Inferior parietal cortex (tissue), 1 donor: ENCODE data around the gene COX14.
"Not testable (repeated sequence)": the region's sequence is repeated elsewhere in the genome, so short reads cannot be mapped to it uniquely, and the experiment has no call there.

Source experiments
- DNase-seq: peaks from one replicate; pipeline ENCODE4 v3.0.0-alpha.2; 2016; ENCODE audit errors: extremely low spot score

Gene COX14

DNA sequence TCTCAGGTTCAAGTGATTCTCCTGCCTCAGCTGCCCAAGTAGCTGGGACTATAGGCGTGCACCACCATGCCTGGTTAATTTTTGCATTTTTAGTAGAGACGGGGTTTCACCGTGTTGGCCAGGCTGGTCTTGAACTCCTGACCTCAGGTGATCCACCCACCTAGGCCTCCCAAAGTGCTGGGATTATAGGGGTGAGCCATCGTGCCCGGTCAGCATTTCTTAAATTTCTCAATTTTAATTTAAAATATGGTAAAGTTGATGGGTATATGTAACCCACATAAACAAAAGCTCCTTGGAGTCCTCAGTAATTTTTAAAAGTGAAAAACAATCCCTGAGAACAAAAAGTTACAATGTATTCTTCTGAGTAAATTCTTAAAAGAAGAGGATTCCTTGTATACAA lies 42.9 kb downstream of the COX14 start:
- DNase-seq: not testable (repeated sequence)

DNA sequence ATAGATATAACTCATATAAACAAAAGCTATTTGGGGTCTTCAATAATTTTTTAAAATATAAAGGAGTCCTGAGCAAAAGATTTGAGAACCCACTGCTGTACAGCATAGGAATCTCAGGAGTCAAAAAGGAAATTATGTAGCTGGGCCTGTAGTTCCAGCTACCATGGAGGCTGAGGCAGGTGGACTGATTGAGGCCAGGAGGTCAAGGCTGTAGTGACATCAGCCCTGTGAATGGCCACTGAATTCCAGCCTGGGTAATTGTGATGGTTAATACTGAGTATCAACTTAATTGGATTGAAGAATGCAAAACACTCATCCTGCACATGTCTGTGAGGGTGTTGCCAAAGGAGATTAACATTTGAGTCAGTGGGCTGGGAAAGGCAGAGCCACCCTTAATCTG lies 44.6 kb downstream of the COX14 start:
- DNase-seq: no peak

DNA sequence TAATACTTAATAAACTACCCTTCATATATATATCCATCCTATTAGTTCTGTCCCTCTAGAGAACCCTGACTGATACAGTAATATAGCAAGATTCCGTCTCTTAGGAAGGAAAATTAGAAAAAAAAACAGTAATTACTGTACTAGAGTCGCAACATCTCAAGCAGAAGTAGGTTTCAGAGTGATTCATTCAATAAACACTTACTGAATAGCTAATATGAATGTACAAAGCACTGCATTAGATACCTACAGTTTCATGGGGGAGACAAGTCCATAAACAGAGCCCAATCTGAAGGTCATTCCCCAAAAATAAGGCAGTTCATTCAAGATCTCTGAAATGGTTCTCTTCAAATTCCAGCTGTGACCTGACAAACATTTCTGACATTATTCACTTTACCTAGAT lies 45.2 kb downstream of the COX14 start:
- DNase-seq: no peak

DNA sequence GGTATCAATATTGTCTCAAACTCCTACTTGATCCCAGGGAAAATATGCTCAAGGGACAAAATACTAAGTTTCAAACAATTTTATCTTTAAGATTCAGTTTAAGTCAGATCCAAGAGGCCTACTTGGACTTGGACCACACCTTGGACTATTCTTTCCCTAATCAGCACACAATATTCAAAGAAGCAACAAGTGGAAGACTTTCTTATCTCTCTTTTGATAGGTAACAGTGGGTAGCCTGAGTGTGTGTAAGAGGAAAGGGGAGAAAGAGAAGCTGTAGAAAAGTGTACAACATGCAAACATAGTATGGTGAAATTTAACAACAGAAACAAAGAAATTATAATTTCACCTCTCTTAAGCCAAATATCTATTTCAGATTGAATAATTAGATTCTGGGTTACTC lies 48.6 kb downstream of the COX14 start:
- DNase-seq: no peak

DNA sequence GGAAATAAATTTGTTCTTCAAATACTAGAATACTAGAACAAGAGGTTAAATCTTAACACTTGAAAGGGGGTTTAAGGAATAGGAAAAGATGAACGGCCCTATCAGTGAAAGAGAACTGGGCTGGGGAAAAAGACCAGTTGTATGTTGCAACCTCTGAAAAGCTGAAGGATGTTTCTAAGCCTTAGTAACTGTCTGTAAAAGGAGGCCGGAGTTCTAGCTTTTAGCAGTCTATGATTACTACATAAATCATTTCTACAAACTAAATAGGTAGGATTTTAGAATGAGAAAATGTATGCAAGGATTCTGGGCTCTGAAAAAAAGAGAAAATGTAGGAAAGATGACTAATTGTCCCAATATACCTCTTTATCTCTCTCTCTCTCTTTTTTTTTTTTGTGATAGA lies 50.2 kb downstream of the COX14 start:
- DNase-seq: no peak

DNA sequence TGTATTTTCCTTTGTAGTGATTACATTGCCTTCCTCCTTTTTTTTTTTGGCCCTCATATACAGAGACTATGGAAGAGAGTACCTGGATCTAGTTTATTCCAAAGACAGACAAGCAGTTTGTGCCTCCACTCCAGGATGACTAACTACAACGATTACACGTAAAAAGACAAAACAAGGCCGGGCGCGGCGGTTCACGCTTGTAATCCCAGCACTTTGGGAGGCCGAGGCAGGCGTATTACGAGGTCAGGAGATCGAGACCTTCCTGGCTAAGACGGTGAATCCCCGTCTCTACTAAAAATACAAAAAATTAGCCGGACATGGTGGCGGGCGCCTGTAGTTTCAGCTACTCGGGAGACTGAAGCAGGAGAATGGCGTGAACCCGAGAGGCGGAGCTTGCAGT lies 52.9 kb downstream of the COX14 start:
- no peak for DNase-seq

DNA sequence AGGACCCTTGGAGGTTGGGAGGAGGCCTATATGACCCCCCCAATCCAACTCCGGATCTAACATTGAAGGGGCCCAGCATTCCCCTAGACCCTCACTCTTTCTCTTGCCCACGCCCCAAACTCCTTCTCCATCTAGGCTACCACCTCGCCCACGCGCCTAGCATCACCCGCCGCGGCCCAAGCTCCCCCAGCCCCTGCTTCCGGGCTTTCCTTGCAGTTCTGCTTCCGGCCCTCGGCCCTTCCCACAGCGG lies 54.7 kb downstream of the COX14 start:
- no peak for DNase-seq

DNA sequence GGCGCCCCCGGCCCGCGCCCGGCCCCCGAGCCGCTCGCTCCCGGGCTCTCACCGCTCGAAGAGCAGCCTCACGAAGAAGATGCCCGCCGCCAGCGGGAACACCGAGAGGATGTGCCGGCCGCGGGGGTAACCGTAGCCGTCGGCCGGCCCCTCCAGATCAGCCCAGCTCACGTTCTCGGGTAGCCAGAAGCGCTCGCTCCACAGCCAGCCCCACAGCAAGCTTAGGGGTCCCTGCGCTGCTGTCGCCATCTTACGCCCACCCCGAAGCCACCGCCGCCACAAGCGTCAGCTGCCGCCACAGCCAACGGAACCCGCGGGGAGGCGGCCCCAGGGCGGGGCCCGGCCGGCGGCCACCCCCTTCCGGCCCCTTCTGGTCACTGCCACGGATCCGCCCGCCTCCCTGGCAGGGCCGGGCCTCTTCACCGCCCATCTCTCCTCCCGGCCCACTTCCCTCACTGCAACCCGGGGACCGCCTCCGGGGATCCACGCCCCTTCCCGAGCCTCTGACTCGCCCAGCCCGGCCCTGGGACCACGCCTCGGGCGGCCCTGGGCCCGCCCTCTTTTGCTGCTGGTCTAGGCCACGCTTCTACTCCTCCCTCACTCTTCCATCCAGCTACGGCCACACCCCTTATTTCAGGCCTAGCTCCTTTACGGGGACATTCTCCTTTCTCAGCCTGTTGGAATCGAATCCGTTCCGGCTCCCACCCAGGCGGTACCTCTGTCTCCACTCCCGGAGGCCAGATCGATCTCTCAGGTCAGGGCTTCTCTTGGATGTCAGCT lies 55.2 kb downstream of the COX14 start, which contains the start of gene CERS5:
CERS5 (minus strand) TSS at position 321 of the 780 bp plus-strand sequence; CDS start at position 249, 72 bp downstream.
- peak; percentile 94 for DNase-seq
